ENCODE results near the gene PCDHGA7.
"Not testable (repeated sequence)": the region's sequence is repeated elsewhere in the genome, so short reads cannot be mapped to it uniquely, and the experiment has no call there.

Gene PCDHGA7

GRCh38 chr5:141382469-141383294, at the start of gene PCDHGA7:
TSS of gene PCDHGA7 (plus strand) at chr5:141382742. CDS start at chr5:141382900, 158 bp downstream.
- no peak for DNase-seq

GRCh38 chr5:141338538-141339306, 43.8 kb upstream of the PCDHGA7 start, which contains the start of gene PCDHGA2:
TSS of gene PCDHGA2 (plus strand) at chr5:141338760.
- DNase-seq, result peak; percentile 14

GRCh38 chr5:141340781-141341354, 41.7 kb upstream of the PCDHGA7 start:
- DNase-seq, result not testable (repeated sequence)

GRCh38 chr5:141342773-141343172, 39.8 kb upstream of the PCDHGA7 start:
- no peak for DNase-seq

- DNase-seq, result no peak
These were observed 39.1 kb upstream of the PCDHGA7 start, which contains the start of gene PCDHGA3 for GRCh38 chr5:141343242-141343952. TSS of gene PCDHGA3 (plus strand) at chr5:141343829. CDS start at chr5:141344034, 205 bp downstream.

- DNase-seq, result no peak
These were observed 38.5 kb upstream of the PCDHGA7 start for GRCh38 chr5:141343953-141344463.

- DNase-seq, result no peak
These were observed 37.2 kb upstream of the PCDHGA7 start for GRCh38 chr5:141345327-141345726.

- DNase-seq, result not testable (repeated sequence)
These were observed 36.5 kb upstream of the PCDHGA7 start for GRCh38 chr5:141346017-141346416.

GRCh38 chr5:141349917-141350619, 32.5 kb upstream of the PCDHGA7 start, which contains the start of gene PCDHGB1:
TSS of gene PCDHGB1 (plus strand) at chr5:141350099. CDS start at chr5:141350261, 162 bp downstream.
- DNase-seq, result peak; percentile 39

GRCh38 chr5:141351591-141351990, 31.0 kb upstream of the PCDHGA7 start:
- DNase-seq, result no peak

GRCh38 chr5:141354900-141355469, 27.6 kb upstream of the PCDHGA7 start, which contains the start of gene PCDHGA4:
TSS of gene PCDHGA4 (plus strand) at chr5:141355021. CDS start at chr5:141355108, 87 bp downstream.
- DNase-seq, result no peak

- no peak for DNase-seq
These were observed 26.9 kb upstream of the PCDHGA7 start for GRCh38 chr5:141355641-141356040.

- no peak for DNase-seq
These were observed 26.4 kb upstream of the PCDHGA7 start for GRCh38 chr5:141356133-141356532.

GRCh38 chr5:141356950-141357349, 25.6 kb upstream of the PCDHGA7 start:
- no peak for DNase-seq

- DNase-seq, result no peak
These were observed 22.6 kb upstream of the PCDHGA7 start, which contains the start of gene PCDHGB2 for GRCh38 chr5:141359790-141360426. TSS of gene PCDHGB2 (plus strand) at chr5:141359994. CDS start at chr5:141360136, 142 bp downstream.

GRCh38 chr5:141360685-141361084, 21.9 kb upstream of the PCDHGA7 start:
- no peak for DNase-seq

- no peak for DNase-seq
These were observed 19.8 kb upstream of the PCDHGA7 start for GRCh38 chr5:141362719-141363118.

GRCh38 chr5:141363952-141364660, 18.4 kb upstream of the PCDHGA7 start, which contains the start of gene PCDHGA5:
TSS of gene PCDHGA5 (plus strand) at chr5:141364162. CDS start at chr5:141364331, 169 bp downstream.
- no peak for DNase-seq

GRCh38 chr5:141366016-141366896, 16.3 kb upstream of the PCDHGA7 start:
- no peak for DNase-seq

All from NCI-H1436 (cell line).